GM18519 (cell line): ENCODE data around the gene GNLY.
"Not testable (repeated sequence)": the region's sequence is repeated elsewhere in the genome, so short reads cannot be mapped to it uniquely, and the experiment has no call there.

Source experiments
- ATAC-seq: cut with Tn5 transposase; IDR thresholded peaks from one replicate; pipeline ENCODE4 v1.9.1; 2021; ENCODE audit warnings: mild to moderate bottlenecking, moderate library complexity; ENCODE audit not compliant: unreplicated experiment, low FRiP score

GNLY gene

DNA sequence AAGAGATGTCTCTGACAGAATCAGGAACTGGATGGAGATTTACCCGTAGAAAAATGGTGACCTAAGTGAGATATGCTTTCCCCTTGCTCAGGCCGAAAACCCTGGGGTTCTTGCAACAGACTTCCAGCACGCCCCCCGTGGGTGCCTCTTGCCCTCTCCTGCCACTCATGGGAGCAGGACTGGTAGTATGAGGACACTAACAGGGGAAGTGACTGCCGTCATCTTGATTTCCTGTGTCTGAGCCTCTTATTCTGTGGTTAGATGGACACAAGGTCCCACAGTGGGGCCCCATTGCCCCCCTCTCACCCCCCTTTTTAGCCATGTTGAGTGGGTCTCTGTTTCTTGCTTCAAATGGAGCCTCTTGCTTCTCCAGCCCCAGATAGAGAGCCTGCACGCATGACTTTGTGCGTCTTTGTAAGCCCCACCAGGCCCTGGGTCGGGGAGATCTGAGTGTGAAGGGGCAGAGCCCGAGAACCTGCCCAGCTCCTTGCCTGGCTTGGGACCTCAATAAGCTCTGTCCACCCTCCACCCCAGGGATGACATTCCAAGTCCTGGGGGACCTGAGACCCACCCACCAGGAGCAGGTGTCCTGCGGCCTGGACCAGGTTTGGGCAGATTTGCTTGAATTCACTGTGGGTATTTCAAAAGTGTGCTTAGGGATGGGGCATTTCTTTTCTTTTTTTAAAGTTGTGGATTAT lies 12.6 kb downstream of the GNLY start:
- no peak for ATAC-seq

DNA sequence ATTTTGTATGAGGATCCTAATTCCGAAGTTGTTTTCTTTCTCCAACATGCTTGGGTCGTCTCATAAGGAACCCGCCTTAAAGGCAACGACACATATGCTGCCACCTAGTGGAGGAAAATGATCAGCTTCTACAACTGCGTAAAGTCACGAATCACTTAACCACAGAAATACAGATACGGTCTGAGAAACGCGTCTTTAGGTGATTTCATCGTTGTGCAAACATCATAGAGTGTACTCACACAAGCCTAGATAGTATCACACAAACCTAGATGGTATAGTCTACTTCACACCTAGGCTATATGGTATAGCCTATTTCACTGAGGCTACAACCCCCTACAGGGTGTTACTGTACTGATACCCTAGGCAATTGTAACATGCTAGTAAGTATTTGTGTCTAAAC lies 13.1 kb downstream of the GNLY start:
- no peak for ATAC-seq

DNA sequence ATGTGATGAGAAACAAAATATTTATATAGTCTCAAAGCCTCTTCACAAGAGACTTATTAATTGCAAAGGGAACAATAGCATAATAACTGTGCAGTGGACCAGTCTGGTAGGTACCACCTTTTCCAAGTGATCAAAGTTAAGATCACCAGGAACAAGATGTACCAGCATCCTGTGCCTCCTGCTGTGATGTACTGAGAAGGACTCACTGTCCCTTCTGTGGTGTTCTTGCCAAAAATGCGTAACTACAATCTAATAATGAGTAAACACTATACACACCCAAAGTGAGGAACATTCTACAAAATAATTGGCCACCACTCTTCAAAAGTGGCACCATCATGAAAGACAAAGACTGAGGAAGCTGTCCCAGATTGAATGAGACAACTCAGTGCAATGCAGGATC lies 14.5 kb downstream of the GNLY start:
- ATAC-seq: no peak

DNA sequence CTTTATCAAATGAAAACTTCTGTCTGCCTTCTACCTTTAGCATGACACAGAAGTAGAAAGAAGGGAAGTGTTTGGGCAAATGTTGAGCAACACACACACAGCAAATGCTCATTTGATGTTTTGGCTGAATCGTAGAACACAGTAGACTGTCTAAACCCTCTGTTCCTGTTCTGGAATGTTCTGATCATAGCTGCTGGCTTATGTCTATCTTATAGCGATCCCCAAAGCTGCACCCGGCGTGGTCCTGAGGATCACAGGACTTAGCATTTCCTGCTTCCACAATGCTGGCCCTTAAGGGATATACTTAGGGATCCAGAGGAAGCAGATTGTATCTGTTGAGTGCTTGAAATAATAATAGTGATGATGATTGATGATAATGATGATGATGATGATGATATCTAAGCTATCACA lies 15.2 kb downstream of the GNLY start:
- ATAC-seq: no peak

DNA sequence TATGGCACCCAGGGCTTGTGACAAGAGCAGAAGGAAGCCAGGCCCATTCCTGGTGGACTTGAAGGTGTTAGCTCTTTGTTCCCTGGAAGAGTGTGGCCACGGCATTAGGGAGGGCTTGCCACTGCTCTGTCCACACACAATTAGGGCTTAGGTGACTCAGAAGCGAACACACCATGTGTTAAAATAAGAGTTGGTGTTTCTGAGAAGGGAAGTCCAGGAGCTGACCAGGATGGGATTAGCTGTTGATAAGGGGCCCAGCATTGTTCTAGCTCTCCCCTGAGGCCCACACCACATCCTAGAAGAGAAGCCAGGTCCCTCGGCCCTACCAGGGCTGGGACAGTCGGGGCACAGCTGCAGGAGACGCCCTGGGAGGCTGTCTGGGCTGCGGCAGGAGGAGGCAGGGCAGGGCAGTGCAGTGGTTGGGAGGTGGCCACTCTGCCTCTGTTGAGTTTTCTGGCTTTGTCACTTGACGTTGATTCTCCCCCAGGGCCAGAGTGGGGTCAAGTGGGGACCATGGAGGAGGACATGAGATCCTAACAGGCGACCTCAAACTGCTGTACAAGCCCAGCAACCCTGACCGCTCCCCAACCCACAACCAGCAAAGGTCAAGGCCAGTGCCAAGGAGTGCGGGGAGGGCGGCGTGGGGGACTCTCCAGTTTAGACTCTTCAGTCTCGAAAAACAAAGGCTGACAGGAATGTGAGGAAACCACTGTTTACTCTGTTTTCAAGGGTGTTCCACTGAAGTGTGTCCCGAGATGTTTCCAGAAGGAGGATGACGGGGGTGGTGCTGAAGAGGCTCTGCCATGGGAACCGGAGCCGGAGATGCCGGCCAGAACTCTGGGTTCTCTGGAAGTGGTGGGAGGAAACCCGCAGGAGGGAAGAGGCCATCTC lies 16.8 kb downstream of the GNLY start:
- no peak for ATAC-seq

DNA sequence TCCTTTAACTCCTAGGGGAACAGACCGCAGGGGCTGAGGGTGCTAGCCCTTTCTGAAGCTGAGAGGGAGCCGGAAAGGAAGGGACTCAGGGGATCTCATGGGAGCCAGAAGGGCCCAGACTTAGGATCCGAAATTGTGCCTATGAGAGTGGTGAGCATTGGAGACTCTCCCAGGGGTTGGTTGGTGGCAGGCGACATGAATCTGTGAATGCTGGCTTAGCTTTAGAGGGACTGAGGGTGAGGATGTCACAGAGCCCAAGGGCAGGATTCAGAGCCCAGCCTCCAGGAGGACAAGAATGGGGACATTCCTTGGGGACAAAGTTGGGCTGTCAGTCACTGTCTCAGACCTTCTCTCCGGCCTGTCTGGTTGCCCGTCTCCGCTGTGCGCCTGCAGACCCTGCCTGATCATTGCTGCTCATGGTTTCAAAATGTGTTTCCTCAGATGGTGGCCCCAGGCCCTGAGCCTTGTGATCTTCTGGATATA lies 17.5 kb downstream of the GNLY start:
- ATAC-seq: no peak

DNA sequence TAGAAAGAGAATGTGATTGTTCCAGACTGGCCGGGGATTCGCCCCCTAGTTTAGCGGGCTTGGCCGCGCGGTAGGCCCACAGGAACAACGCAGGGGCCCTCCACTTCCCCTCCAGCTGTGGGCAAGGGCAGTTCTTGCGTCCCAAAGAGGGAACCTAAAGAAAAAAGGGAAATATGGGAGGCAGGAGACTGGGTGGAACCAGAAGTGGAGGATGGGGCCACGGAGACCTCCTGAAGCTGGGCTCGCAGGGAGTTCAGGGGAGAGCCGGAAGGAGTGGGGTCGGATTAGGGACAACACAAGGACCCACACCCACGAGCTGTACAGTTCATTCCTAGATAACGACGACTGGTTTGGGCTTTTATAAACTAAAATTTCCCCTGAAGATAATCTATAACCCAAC lies 18.2 kb downstream of the GNLY start:
- ATAC-seq: no peak

DNA sequence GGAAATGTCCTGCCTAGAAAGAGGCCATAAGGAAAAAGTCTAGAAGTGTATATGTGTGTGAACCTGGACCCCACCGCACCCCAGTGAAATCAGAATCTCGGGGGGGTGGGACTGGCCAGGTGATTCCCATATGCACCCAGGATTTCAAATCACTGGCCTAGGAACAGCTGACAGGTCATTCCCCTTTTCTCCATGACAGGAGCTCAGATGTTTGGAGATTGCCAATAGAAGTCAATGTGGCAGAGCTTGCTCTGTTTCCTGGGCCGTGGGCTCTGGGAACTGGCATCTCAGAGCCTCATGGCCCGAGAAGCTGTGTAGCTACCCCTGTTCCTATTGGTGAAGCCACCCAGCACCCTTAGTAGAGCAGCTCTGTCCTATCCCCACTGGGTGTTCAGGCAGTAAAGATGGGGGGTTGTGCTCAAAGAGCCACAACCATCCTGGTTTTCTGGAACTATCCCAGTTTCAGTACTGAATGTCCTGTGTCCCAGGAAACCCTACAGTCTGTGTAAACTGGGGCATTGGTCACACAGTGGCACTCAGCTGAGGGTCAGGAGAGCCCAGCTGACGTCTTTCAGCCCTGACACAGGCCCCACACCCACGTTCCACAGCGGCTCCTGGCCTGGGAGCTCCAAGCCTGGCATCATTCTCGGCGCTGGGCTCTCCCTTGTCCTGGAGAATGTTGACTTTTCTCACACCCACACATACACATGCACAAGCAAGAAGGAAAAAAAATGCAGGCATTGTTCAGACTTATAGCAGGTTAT lies 18.9 kb downstream of the GNLY start:
- no peak for ATAC-seq

DNA sequence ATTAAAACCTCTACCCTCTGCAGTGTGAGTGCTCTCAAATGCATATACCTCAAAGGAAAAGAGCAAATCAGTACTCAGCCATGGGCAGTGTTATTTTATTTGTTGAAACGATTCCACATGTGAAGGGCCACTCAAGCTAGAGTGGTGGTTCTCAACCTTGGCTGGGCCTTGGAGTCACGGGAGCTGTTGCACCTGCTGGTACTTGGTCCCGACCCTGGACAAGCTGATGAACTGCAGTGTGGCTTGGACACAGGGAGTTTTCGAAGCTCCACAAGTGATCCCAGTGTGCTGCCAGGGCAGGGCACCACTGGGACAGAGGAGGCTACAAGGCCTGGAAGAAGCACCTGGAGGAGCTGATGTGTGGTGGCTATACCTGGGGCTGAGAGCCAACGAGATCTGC lies 19.7 kb downstream of the GNLY start:
- no peak for ATAC-seq

DNA sequence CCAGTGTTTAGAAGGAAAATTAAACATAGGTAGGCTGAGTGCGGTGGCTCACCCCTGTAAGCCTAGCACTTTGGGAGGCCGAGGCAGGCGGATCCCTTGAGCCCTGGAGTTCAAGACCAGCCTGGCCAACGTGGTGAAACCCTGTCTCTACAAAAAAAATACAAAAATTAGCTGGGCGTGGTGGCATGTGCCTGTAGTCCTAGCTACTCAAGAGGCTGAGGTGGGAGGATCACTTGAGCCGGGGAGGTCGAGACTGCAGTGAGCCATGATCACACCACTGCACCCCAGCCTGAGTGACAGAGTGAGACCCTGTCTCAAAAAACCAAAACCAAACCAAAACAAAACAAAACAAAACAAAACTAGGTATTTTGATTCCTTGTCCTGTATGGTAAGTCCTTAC lies 20.3 kb downstream of the GNLY start:
- not testable (repeated sequence) for ATAC-seq

DNA sequence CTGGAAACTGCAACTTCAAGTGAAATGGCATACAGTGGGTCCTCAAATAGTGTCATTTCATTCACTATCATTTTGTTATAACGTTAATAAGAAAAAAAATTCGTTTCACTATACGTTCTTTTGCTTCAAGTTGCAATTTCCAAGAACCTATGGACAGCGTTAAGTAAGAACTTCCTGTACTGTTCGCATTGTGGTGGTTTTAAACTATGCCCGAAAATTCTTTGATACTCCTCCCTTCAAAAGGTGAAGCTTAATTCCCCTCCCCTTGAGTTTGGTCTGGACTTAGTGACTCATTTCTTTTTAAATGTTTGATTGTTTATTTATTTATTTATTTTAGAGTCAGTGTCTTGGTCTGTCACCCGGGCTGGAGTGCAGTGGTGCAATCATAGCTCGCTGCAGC lies 20.7 kb downstream of the GNLY start:
- no peak for ATAC-seq

DNA sequence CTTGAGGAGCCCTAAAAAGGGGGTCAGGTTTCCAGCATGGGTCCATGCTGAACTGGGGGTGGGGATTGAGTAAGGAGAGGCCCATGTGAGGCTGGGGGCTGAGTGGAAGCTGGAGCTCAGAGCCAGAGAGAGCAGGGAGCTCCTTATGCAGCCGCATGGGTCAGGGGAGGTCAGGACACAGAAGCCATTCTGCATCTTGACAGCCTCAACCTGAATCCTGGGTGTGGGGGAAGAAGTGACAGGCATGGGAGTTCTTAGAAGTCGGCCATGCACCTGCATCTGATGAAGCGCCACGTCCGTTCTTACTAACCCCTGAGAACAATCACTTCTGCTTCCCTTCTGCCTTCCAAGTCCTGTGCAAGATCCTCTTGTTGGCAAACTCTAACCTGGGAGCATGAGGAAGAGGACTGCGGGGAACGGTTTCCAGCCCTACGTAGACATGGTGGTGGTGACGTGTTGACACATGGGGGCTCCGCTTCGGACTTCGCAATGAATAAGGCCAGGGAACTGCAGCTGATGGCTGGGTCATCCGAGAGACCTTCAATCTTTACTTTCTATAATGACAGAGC lies 22.3 kb downstream of the GNLY start:
- ATAC-seq: no peak

DNA sequence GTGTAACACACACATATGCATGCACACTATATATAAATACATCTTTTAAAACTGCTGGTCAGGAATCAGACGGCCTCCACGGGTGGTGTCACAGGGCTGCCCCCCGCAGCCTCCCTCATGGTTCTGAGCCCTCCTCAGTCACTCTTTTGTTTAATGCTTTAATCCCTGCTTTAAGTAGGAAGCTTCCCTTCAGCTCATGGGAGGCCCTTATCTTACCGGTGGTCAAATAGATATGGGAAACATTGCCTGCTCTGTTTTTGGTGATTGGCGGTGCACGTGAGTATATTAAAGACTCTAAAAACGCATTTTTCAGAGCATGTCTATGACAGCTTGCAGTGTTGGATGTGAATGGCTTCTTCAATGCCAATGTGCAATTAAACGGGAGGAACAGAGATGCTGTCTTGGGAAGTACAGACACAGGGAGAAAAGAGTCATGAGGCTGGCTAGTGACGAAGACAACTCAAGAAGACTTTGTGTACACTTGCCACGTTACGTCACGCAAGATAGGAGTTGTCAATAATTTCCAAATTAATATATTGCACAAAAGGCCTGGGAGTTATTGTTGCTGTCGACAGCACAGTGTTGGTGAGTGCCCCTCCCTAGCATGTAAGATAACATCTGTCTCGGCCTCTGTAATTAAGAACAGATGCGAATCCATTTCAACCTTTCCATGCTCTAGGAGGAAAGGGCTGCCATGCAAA lies 23.3 kb downstream of the GNLY start:
- ATAC-seq: no peak

DNA sequence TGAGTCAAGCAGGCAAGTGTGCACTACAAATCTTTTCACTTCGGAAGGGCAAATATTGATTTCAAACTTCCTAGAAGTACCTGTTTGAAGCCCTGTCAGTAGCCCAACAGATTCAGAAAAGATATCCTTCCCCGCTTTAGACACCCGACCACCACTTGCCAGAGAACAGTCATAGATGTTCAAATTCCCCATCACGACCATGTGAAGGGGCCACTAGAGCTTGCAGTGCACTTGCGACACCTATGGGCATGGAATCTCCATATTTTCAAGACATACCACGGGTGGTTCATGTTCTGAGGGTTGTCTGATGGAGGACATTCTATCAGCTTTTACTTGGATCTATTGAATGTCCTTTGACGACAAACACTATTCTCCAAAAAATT lies 23.8 kb downstream of the GNLY start:
- ATAC-seq: no peak

DNA sequence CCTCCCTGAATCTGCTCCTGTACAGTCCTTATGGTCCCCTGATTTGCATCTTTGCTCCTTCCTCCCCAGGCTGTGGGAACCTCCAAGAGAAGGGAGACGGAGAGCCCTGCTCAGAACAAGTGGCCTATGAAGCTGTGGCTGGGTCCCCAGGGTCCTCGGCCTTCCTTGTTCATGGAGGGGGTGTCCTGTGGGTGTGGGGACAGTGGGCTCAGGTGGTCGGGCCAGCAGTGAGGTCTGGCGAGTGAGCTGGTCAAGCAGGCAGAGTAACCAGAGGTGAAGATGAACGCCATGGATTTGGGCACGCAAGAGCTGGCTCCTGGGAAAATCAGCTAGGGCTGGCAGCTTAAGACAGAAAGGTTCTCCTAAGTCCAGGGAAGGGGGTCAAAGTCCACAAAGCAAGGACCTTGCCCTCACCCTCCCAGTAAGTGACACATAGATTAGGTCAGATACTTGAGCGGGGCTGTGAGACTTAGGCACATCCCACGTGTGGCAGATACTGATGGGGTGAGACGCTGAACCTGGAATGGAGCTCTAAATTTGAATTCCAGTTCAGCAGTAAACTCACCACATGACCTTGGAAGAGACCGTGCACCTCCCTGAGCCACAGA lies 24.8 kb downstream of the GNLY start:
- ATAC-seq: no peak

DNA sequence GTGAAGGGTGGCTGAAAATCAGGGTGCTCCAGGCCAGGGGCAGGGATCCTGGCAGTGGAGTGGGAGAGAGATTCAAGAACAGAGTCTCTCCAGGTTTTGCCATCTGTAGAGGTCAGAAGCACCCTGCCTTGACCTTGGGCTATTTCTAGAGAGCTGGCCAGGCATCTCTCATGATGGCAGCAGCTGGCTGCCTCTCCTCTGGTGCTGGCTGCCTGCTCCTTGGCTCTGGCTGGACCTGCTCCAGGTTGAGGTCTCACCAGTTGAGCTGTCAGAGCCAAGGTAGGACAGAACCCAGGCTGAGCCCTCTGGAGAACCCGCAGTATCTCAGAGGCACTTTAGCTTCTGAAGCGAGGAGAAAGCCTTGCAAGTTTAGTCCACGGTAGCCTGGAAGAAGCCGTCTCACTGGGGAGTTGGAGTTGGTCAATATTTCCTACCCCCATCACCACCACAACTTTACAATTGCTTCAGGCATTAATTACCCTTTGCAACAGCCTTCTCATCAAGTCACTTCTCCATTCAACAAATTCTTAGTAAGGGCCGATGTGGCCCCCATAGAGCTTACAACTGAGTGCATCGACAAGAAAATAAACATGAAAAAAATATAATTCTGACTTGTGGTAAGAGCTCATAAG lies 25.6 kb downstream of the GNLY start:
- no peak for ATAC-seq

DNA sequence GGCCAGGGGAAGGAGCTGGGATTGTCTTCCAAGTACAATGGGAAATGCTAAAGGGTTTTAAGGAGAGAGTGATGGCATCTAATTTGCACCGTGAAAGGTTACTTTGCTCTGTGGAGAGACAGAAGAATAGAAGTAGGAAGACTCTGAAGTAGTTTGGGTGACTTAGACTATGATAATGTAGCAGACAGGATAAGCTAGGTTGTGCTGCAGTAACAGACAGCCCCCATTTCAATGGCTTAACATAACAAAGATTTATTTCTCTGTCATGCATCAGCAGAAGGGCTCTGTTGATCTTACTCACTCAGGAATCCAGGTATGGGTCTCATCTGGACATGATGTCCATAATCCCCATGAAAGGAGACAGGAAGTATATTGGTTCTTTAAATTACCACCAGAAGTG lies 26.4 kb downstream of the GNLY start:
- ATAC-seq: no peak

DNA sequence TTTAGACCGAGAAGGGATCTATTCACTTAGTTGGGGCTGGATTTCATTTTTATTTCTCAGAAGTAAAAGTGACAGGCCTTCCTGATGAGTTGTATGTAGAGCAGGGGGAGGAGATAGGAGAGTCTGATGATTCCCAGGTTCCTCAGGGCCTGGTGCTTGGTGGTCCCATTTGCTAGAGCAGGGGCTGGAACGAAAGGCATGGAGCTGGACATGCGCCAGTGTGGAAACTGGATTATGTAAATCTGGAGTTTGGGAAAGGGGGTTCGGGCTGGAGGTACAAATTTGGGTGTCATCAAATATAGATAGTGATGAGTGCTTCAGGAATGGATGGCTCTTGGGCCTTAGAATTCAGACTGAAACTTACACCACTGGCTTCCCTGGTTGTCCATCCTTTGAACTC lies 27.5 kb downstream of the GNLY start:
- no peak for ATAC-seq

DNA sequence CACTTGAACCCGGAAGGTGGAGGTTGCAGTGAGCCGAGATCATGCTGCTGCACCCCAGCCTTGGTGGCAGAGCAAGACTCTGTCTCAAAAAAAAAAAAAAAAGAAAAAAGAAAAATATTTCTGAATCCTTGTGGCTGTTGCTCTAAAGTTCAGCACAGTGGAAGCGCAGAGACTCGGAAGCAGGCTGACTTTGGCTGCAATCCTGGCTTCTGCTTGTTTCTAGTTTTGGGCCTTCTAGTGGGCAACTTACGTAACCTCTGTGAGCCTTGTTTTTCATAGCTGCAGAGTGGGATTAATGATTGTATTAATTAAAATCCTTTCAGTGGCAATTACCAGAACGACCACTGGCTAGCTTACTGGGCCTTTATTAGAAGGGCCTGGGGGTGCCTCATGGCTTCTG lies 28.4 kb downstream of the GNLY start:
- no peak for ATAC-seq
